ENCODE data around the gene NAALADL2. TPM values are rescaled to one million over a fixed set of nuclear protein-coding genes. Genes with fewer than 3 reads are reported as not detected.

Gene NAALADL2
- total and polyA plus RNA-seq, 8 donors: 0.76 to 15.4 (median 7.9) TPM

DNA sequence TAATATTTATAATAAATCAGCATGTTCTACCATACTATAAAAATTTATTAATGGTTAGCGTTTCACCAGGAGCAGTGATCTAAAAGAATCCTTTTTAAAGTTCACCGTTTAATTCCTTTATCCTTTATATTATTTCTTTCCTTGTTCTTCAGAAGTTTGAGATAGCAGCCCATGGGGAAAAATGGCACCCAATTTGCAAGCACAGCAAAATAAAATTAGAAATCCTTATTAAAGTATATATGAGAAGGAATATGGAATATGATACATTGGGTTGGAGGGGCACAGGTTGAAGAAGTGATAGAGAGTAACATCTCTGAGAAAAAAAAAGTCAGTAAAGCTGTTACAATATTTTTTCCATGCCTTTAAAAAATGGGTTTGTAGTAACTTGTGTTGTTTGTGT lies 892.0 kb downstream of the NAALADL2 start:
- FAIRE-seq: no peak
- ATAC-seq: no peak
- intact Hi-C loops (cut with DNase I): no loop called here
- TF ChIP-seq CTCF (IDR thresholded peaks at IDR 0.05): no peak
- Histone ChIP-seq H3K27ac (no peak overlapping the region), H3K4me3 (no peak overlapping the region), H3K36me3 (no peaks in the 10 kb centered on the region), H3K4me1 (no peaks in the 10 kb centered on the region), H3K9me3 (no peaks in the 10 kb centered on the region), H3K27me3 (no peaks in the 10 kb centered on the region)
- DNase-seq: no peak
- 80 to 93% methylated on average over 2 of the region's 2 CpGs for WGBS, 2 donors

DNA sequence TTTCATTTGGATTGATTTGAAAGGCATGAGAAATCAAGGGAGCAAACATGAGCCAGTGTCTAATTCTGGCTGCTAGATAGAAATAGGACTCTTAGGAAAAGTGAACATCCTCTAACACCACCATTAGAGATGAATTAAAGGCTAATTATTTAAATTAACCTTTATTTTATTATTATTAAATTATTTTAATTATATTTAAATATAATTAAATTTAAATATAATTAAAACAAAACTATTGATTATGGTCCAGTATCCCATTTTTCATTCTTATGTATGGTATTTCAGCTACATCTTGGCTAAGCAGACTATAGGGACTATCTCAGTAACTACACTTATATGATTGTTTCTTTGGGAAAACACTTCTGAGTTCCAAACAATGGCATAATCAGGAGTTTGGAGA lies 904.8 kb downstream of the NAALADL2 start:
- no peak for FAIRE-seq
- Histone ChIP-seq H3K27me3 (no peaks in the 10 kb centered on the region), H3K9me3 (no peaks in the 10 kb centered on the region), H3K4me3 (no peak overlapping the region), H3K36me3 (no peaks in the 10 kb centered on the region), H3K27ac (no peak overlapping the region), H3K4me1 (no peaks in the 10 kb centered on the region)
- ATAC-seq: no peak
- no peak for TF ChIP-seq CTCF (IDR thresholded peaks at IDR 0.05)
- intact Hi-C loops (cut with DNase I): no loop called here
- no peak for DNase-seq

- no peak for FAIRE-seq
- intact Hi-C loops (cut with DNase I): no loop called here
- no peak for ATAC-seq
- Histone ChIP-seq H3K27me3 (no peaks in the 10 kb centered on the region), H3K4me3 (no peak overlapping the region), H3K27ac (no peak overlapping the region), H3K36me3 (no peaks in the 10 kb centered on the region), H3K4me1 (no peaks in the 10 kb centered on the region), H3K9me3 (no peaks in the 10 kb centered on the region)
- 83 to 91% methylated on average over 2 of the region's 2 CpGs for WGBS, 2 donors
- TF ChIP-seq CTCF (IDR thresholded peaks at IDR 0.05): no peak
- DNase-seq: no peak
These were observed 905.6 kb downstream of the NAALADL2 start for GRCh38 chr3:175764722-175765121.

DNA sequence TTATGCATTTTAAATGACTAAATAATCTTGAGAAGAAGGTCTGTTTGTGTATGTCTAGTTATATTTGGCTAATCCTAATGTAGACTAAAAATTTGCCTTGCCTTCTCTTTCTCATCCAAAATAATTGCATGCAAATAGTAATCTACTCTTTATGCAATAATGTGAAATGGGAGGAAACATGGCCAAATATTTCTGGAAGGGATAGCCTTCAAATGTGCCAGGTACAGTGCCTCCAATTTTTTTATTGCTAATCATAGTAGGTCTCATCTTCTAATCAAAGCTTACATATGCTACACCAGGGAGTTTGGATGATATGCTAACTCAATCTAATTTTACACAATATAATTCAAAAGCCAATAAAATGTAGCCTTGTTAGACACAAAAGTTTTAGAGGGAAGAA lies 911.3 kb downstream of the NAALADL2 start:
- intact Hi-C loops (cut with DNase I): no loop called here
- TF ChIP-seq CTCF (IDR thresholded peaks at IDR 0.05): no peak
- H3K27ac ChIP-seq: no peak overlapping the region
- H3K27me3 ChIP-seq: no peaks in the 10 kb centered on the region
- H3K4me1 ChIP-seq: no peaks in the 10 kb centered on the region
- H3K4me3 ChIP-seq: no peak overlapping the region
- ATAC-seq (no peak), DNase-seq (no peak), FAIRE-seq (no peak)
- no peaks in the 10 kb centered on the region for H3K36me3 ChIP-seq
- no peaks in the 10 kb centered on the region for H3K9me3 ChIP-seq

- no peak overlapping the region for H3K27ac ChIP-seq
- intact Hi-C loops (cut with DNase I): no loop called here
- ATAC-seq (no peak), DNase-seq (no peak), FAIRE-seq (no peak)
- 44 to 49% methylated on average over 3 of the region's 3 CpGs for WGBS, 2 donors
- no peaks in the 10 kb centered on the region for H3K4me1 ChIP-seq
- no peak overlapping the region for H3K4me3 ChIP-seq
- no peaks in the 10 kb centered on the region for H3K9me3 ChIP-seq
- H3K36me3 ChIP-seq: no peaks in the 10 kb centered on the region
- H3K27me3 ChIP-seq: no peaks in the 10 kb centered on the region
- TF ChIP-seq CTCF (IDR thresholded peaks at IDR 0.05): no peak
These were observed 918.4 kb downstream of the NAALADL2 start for GRCh38 chr3:175777495-175777894.
